Panc1 (cell line): ENCODE measurements around the gene EPX. TPM values are rescaled to one million over a fixed set of nuclear protein-coding genes. Genes with fewer than 3 reads are reported as not detected.

Experiments used
- ATAC-seq: fragments of 200-7000 bp; cut with Tn5 transposase; 2 replicates; pipeline ENCODE4 v1.9.1; 2020; ENCODE audit warnings: mild to moderate bottlenecking, moderate library complexity
- BruUV-seq: library from RNA; stranded (reverse); fragments of 400-500 nt; replicated peaks from 2 replicates; lab custom pipeline; 2021; lab: Mats Ljungman, UMichigan
- CTCF ChIA-PET: fragments of 300-600 bp; sonication (Branson Sonifier 250); formaldehyde crosslinking; loops from one replicate; lab custom pipeline; 2022; ENCODE audit warnings: antibody characterized with exemption; lab: Charles Lee
- POLR2A ChIA-PET: fragments of 300-600 bp; sonication (Branson Sonifier 250); formaldehyde crosslinking; loops from one replicate; lab custom pipeline; 2022; ENCODE audit warnings: antibody characterized with exemption; lab: Charles Lee
- DNase-seq: peaks from one replicate; pipeline ENCODE4 v3.0.0-alpha.2; 2010; ENCODE audit warnings: low read depth, low spot score
- H3K27ac ChIP-seq: 2 replicates; pipeline ENCODE4 v1.5.1; 2011; ENCODE audit warnings: mild to moderate bottlenecking, low read length, inconsistent platforms
- H3K27me3 ChIP-seq: fragments of 200-500 bp; sonication (Bioruptor generic); 2 replicates; pipeline ENCODE4 v1.6.0; 2014; ENCODE audit warnings: low read length, inconsistent platforms; ENCODE audit not compliant: control insufficient read depth, insufficient read depth
- H3K36me3 ChIP-seq: fragments of 200-500 bp; sonication (Bioruptor generic); 2 replicates; pipeline ENCODE4 v1.5.1; 2014; ENCODE audit warnings: inconsistent platforms, mild to moderate bottlenecking, low read length, moderate library complexity; ENCODE audit not compliant: control insufficient read depth, insufficient read depth
- H3K4me1 ChIP-seq: 2 replicates; pipeline ENCODE4 v1.5.1; 2011; ENCODE audit warnings: inconsistent platforms, mild to moderate bottlenecking, low read length, moderate library complexity; ENCODE audit not compliant: control insufficient read depth, insufficient read depth
- H3K4me3 ChIP-seq, 2 experiments: 2 replicates each; pipeline ENCODE4 v1.5.1; 2011 to 2012; ENCODE audit warnings: low read depth in 2 of 2, low read length in 2 of 2, mild to moderate bottlenecking in 2 of 2, inconsistent platforms in 1 of 2, moderate library complexity in 1 of 2
- H3K9me3 ChIP-seq: fragments of 200-500 bp; sonication (Bioruptor generic); 2 replicates; pipeline ENCODE4 v1.5.1; 2014; ENCODE audit warnings: low read depth, mild to moderate bottlenecking, inconsistent platforms, low read length, moderate library complexity; ENCODE audit not compliant: control insufficient read depth, insufficient read depth
- CTCF ChIP-seq: fragments of 450-650 bp; IDR thresholded peaks from 2 replicates; pipeline ENCODE4 v1.5.1; 2017; ENCODE audit warnings: mild to moderate bottlenecking
- POLR2AphosphoS5 ChIP-seq: IDR thresholded peaks from 2 replicates; pipeline ENCODE4 v1.6.1; 2012; ENCODE audit warnings: mild to moderate bottlenecking, low read depth, low read length, moderate library complexity
- REST ChIP-seq, 2 experiments: IDR thresholded peaks; 2 replicates each; pipeline ENCODE4 v1.6.1; 2011 to 2012; ENCODE audit warnings: low read depth in 2 of 2, control low read depth in 1 of 2, low read length in 1 of 2, mild to moderate bottlenecking in 1 of 2, moderate library complexity in 1 of 2; ENCODE audit not compliant: insufficient read depth in 1 of 2
- SIN3A ChIP-seq: IDR thresholded peaks from 2 replicates; pipeline ENCODE4 v1.6.1; 2012; ENCODE audit warnings: low read depth, mild to moderate bottlenecking, low read length, moderate library complexity, borderline replicate concordance; ENCODE audit not compliant: insufficient read depth
- TCF7L2 ChIP-seq: IDR thresholded peaks from 2 replicates; pipeline ENCODE4 v1.6.1; 2011; ENCODE audit warnings: mild to moderate bottlenecking, low read depth, low read length, inconsistent platforms
- in situ Hi-C: cut with HindIII; loops from 2 replicates; pipeline ENCODE4 v1.10.0; 2016; ENCODE audit warnings: low sequenced_read_pairs, low pct_unique_long_range_greater_than_20kb
- intact Hi-C: fragments of 100-400 bp; cut with micrococcal nuclease; formaldehyde crosslinking; loops from one replicate; pipeline ENCODE4 v1.10.0; 2022; ENCODE audit not compliant: unreplicated experiment
- total RNA-seq: library from RNA; stranded (reverse); gene quantifications from one replicate; pipeline ENCODE4 v1.2.1, GENCODE V29; 2021; ENCODE audit not compliant: unreplicated experiment

EPX gene
- total RNA-seq, 1 experiment from 2014 or later, result not detected

- no TSS peak for BruUV-seq
- CTCF ChIA-PET, result no interaction called here
Observed at GRCh38 chr17:58245428-58246103, 53.0 kb downstream of the EPX start.

GRCh38 chr17:58246104-58246740, 53.7 kb downstream of the EPX start:
- no peak overlapping the region for H3K4me3 ChIP-seq
- H3K27me3 ChIP-seq, result no peaks in the 10 kb centered on the region
- no peak overlapping the region for H3K27ac ChIP-seq
- DNase-seq (no peak), ATAC-seq (no peak)
- ChIA-PET CTCF (no interaction called here), POLR2A (no interaction called here)
- in situ Hi-C loops, result no loop called here
- H3K4me1 ChIP-seq, result no peaks in the 10 kb centered on the region
- no peaks in the 10 kb centered on the region for H3K36me3 ChIP-seq
- H3K9me3 ChIP-seq, result no peaks in the 10 kb centered on the region
- intact Hi-C loops, result no loop called here
- no TSS peak for BruUV-seq
- no peak for TF ChIP-seq REST (IDR thresholded peaks at IDR 0.05; ENCODE audit: insufficient read depth in 1 of 2, low read depth in 2 of 2, low read length in 1 of 2)
- no peak for TF ChIP-seq POLR2AphosphoS5
- no peak for TF ChIP-seq CTCF
- no peak for TF ChIP-seq TCF7L2

More at GRCh38 chr17:58245428-58246103, 53.0 kb downstream of the EPX start:
- H3K27ac ChIP-seq, result no peak overlapping the region
- H3K27me3 ChIP-seq, result peaks cover 2% of the 10 kb centered on the region; the same call in 1 of the 2 replicates
- H3K9me3 ChIP-seq, result no peaks in the 10 kb centered on the region
- TF ChIP-seq POLR2AphosphoS5, result no peak
- no peak for TF ChIP-seq REST (IDR thresholded peaks at IDR 0.05; ENCODE audit: insufficient read depth in 1 of 2, low read depth in 2 of 2, low read length in 1 of 2)
- no peak for TF ChIP-seq CTCF
- no peak for TF ChIP-seq SIN3A
- no peak for TF ChIP-seq TCF7L2
- no peaks in the 10 kb centered on the region for H3K4me1 ChIP-seq
- H3K4me3 ChIP-seq, result no peak overlapping the region
- DNase-seq, result no peak
- POLR2A ChIA-PET, result no interaction called here
- in situ Hi-C loops (no loop called here), intact Hi-C loops (no loop called here)
- no peaks in the 10 kb centered on the region for H3K36me3 ChIP-seq
- no peak for ATAC-seq
